Kidney (tissue), 14 donors: Measurements from ENCODE around the gene PACS2. TPM values are rescaled to one million over a fixed set of nuclear protein-coding genes. Genes with fewer than 3 reads are reported as not detected.

Experiments
- DNase-seq, 5 donors: peaks; one replicate each; pipeline ENCODE4 v3.0.0-alpha.2; 2013 to 2020
- FAIRE-seq: peaks from 2 replicates; lab custom pipeline; 2012; peaks lifted over from hg19 to GRCh38; lab: Jason Lieb, UNC
- H3K27ac ChIP-seq, 2 donors: one replicate each; pipeline ENCODE4 v1.7.0; 2013; ENCODE audit warnings: low read depth in 2 of 2, low read length in 2 of 2, inconsistent platforms in 1 of 2
- H3K27me3 ChIP-seq: one replicate; pipeline ENCODE4 v1.7.1; 2013; ENCODE audit warnings: low read length, inconsistent platforms; ENCODE audit not compliant: control insufficient read depth, insufficient read depth
- H3K36me3 ChIP-seq, 3 donors: one replicate each; pipeline versions ENCODE4 v1.7.0 to v1.7.1; 2013; ENCODE audit warnings: low read length in 3 of 3, control low read depth in 1 of 3, inconsistent platforms in 1 of 3; ENCODE audit not compliant: insufficient read depth in 3 of 3, control insufficient read depth in 2 of 3
- H3K4me1 ChIP-seq, 3 donors: one replicate each; pipeline versions ENCODE4 v1.7.0 to v1.7.1; 2013; ENCODE audit warnings: low read length in 3 of 3, inconsistent platforms in 1 of 3, low read depth in 1 of 3; ENCODE audit not compliant: control insufficient read depth in 2 of 3, insufficient read depth in 2 of 3
- H3K4me3 ChIP-seq, 3 donors: one replicate each; pipeline versions ENCODE4 v1.7.0 to v1.8.1; 2013; ENCODE audit warnings: low read length in 3 of 3, control low read depth in 1 of 3, inconsistent platforms in 1 of 3
- H3K9ac ChIP-seq, 3 donors: one replicate each; pipeline versions ENCODE4 v1.7.0 to v1.7.1; 2013; ENCODE audit warnings: low read length in 3 of 3, control low read depth in 1 of 3, inconsistent platforms in 1 of 3
- H3K9me3 ChIP-seq, 3 donors: one replicate each; pipeline versions ENCODE4 v1.7.0 to v1.7.1; 2013; ENCODE audit warnings: low read length in 3 of 3, control low read depth in 1 of 3, inconsistent platforms in 1 of 3; ENCODE audit not compliant: control insufficient read depth in 2 of 3, insufficient read depth in 1 of 3
- CTCF ChIP-seq: IDR thresholded peaks from 3 replicates; pipeline ENCODE4 v1.5.1; 2012; ENCODE audit warnings: mild to moderate bottlenecking, moderate library complexity, borderline replicate concordance; ENCODE audit not compliant: insufficient read depth; ENCODE audit errors: extremely low read depth
- intact Hi-C: fragments of 100-400 bp; cut with DNase I; formaldehyde crosslinking; loops from one replicate; pipeline ENCODE4 v1.11.1; 2022
- polyA plus RNA-seq: library from polyadenylated mRNA; stranded (reverse); fragments of 350-450 nt; fragmentation: Illumina TruSeq; extraction: RNeasy Lipid Tissue Mini Kit (QIAGEN cat#74804); gene quantifications from one replicate; pipeline ENCODE4 v1.2.3, GENCODE V29; 2014; ENCODE audit warnings: low read depth, low replicate concordance; ENCODE audit not compliant: insufficient read depth
- total RNA-seq: library from RNA; stranded (reverse); fragmentation: NEBNext Ultra II Directional; extraction: Animal tissue kit (Norgen Biotek cat#: 25700); gene quantifications from one replicate; pipeline ENCODE4 v1.2.1, GENCODE V29; 2021
- donor health status: control.
- donor health status: control.
- donor health status: control.
- donor health status: control.
- donor health status: control.
- donor health status: DM: yes; HTN: yes; CAD: no.
- donor health status: Normal renal cell carcinoma (clear cell type).

PACS2 gene
- total and polyA plus RNA-seq, 2 donors from 2014 or later = 35.7 to 83.9 TPM

GRCh38 chr14:105303949-105304348 lies 10.6 kb upstream of the PACS2 start:
- no peaks in the 10 kb centered on the region for H3K36me3 ChIP-seq
- intact Hi-C loops = no loop called here
- no peak for FAIRE-seq

GRCh38 chr14:105304565-105304964 lies 10.0 kb upstream of the PACS2 start:
- FAIRE-seq = no peak
- intact Hi-C loops = no loop called here
- no peaks in the 10 kb centered on the region for H3K27me3 ChIP-seq
- H3K9me3 ChIP-seq = no peaks in the 10 kb centered on the region
- no peak overlapping the region for H3K9ac ChIP-seq
- TF ChIP-seq CTCF = no peak
- peaks cover 0 to 6% (median 0%) of the 10 kb centered on the region in 3 donors for H3K4me1 ChIP-seq
- no peak overlapping the region for H3K4me3 ChIP-seq
- no peak for DNase-seq
- no peaks in the 10 kb centered on the region for H3K36me3 ChIP-seq
- no peak overlapping the region for H3K27ac ChIP-seq

More at GRCh38 chr14:105303949-105304348, 10.6 kb upstream of the PACS2 start:
- TF ChIP-seq CTCF = no peak
- no peak overlapping the region for H3K27ac ChIP-seq
- no peaks in the 10 kb centered on the region for H3K27me3 ChIP-seq
- no peak overlapping the region for H3K4me3 ChIP-seq
- no peak for DNase-seq
- peaks cover 0 to 7% (median 0%) of the 10 kb centered on the region in 3 donors for H3K4me1 ChIP-seq
- no peak overlapping the region for H3K9ac ChIP-seq
- H3K9me3 ChIP-seq = no peaks in the 10 kb centered on the region

- Histone ChIP-seq H3K36me3 (no peaks in the 10 kb centered on the region), H3K4me3 (no peak overlapping the region), H3K27ac (no peak overlapping the region), H3K27me3 (no peaks in the 10 kb centered on the region), H3K9me3 (no peaks in the 10 kb centered on the region), H3K9ac (no peak overlapping the region), H3K4me1 (no peaks in the 10 kb centered on the region)
- DNase-seq (no peak), FAIRE-seq (no peak)
- intact Hi-C loops = no loop called here
- TF ChIP-seq CTCF = no peak
These were observed 9.2 kb upstream of the PACS2 start for GRCh38 chr14:105305345-105305744.

- Histone ChIP-seq H3K9ac (no peak overlapping the region), H3K4me3 (no peak overlapping the region), H3K4me1 (no peaks in the 10 kb centered on the region), H3K27ac (no peak overlapping the region), H3K9me3 (no peaks in the 10 kb centered on the region), H3K27me3 (no peaks in the 10 kb centered on the region), H3K36me3 (no peaks in the 10 kb centered on the region)
- FAIRE-seq = no peak
- no peak for DNase-seq
- intact Hi-C loops = no loop called here
- TF ChIP-seq CTCF = no peak
These were observed 8.8 kb upstream of the PACS2 start for GRCh38 chr14:105305791-105306190.
